ENCODE measurements around the gene OR5K2. TPM values are rescaled to one million over a fixed set of nuclear protein-coding genes. Genes with fewer than 3 reads are reported as not detected.

Gene OR5K2
- polyA plus RNA-seq, 2 of the 4 experiments (the other 2 are of a cell fraction): not detected

DNA sequence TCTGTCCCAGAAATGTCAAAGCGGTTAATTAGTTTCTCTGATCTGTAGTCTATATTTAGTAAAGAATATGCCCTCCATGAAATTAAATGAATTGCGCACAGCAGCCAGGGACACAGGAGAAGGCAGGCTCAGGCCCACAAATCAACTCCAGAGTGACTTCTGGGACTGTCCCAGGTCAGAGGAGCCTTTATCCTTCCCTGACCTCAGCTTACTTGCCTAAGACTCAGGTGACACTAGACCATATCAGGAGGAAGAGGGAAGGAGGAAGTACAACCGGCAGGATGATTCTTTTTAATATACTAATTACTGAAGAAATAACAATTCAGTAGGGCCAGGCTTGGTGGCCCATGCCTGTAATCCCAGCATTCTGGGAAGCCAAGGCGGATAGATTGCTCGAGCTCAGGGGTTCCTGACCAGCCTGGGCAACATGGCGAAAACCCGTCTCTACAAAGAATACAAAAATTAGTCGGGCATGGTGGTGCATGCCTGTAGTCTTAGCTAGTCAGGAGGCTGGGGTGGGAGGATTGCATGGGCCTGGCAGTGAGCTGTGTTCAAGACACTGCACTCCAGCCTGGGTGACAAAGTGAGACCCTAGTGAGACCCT is 32.5 kb downstream of the OR5K2 start:
- ChIA-PET POLR2A (no interaction called here), CTCF (no interaction called here)
- no peak overlapping the region for H3K27ac ChIP-seq
- 82% methylated on average over 8 of the region's 8 CpGs for WGBS (ENCODE audit: missing lambda C conversion rate)
- H3K9me3 ChIP-seq: no peaks in the 10 kb centered on the region
- H3K4me1 ChIP-seq: no peaks in the 10 kb centered on the region
- FAIRE-seq (no peak), DNase-seq (ENCODE audit: low read depth in 1 of 2, low spot score in 1 of 2) (no peak), ATAC-seq (no peak)
- H3K4me2 ChIP-seq: no peak overlapping the region
- H3K4me3 ChIP-seq: no peak overlapping the region
- TF ChIP-seq MAZ (IDR thresholded peaks at IDR 0.05; ENCODE audit: borderline replicate concordance, low read depth, low read length): no peak
- TF ChIP-seq CBX2 (IDR thresholded peaks at IDR 0.05; ENCODE audit: borderline replicate concordance, low read depth): no peak
- TF ChIP-seq NR3C1 (IDR thresholded peaks at IDR 0.05): no peak
- TF ChIP-seq, protein P1, sequence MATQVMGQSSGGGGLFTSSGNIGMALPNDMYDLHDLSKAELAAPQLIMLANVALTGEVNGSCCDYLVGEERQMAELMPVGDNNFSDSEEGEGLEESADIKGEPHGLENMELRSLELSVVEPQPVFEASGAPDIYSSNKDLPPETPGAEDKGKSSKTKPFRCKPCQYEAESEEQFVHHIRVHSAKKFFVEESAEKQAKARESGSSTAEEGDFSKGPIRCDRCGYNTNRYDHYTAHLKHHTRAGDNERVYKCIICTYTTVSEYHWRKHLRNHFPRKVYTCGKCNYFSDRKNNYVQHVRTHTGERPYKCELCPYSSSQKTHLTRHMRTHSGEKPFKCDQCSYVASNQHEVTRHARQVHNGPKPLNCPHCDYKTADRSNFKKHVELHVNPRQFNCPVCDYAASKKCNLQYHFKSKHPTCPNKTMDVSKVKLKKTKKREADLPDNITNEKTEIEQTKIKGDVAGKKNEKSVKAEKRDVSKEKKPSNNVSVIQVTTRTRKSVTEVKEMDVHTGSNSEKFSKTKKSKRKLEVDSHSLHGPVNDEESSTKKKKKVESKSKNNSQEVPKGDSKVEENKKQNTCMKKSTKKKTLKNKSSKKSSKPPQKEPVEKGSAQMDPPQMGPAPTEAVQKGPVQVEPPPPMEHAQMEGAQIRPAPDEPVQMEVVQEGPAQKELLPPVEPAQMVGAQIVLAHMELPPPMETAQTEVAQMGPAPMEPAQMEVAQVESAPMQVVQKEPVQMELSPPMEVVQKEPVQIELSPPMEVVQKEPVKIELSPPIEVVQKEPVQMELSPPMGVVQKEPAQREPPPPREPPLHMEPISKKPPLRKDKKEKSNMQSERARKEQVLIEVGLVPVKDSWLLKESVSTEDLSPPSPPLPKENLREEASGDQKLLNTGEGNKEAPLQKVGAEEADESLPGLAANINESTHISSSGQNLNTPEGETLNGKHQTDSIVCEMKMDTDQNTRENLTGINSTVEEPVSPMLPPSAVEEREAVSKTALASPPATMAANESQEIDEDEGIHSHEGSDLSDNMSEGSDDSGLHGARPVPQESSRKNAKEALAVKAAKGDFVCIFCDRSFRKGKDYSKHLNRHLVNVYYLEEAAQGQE (IDR thresholded peaks at IDR 0.05): no peak
- TF ChIP-seq RAD21 (conservative IDR thresholded peaks at IDR 0.05 in 1 of 2, IDR thresholded peaks at IDR 0.05 in 1 of 2): no peak
- no peak for TF ChIP-seq RCOR1 (IDR thresholded peaks at IDR 0.05; ENCODE audit: low read depth, low read length)
- TF ChIP-seq, protein P2, sequence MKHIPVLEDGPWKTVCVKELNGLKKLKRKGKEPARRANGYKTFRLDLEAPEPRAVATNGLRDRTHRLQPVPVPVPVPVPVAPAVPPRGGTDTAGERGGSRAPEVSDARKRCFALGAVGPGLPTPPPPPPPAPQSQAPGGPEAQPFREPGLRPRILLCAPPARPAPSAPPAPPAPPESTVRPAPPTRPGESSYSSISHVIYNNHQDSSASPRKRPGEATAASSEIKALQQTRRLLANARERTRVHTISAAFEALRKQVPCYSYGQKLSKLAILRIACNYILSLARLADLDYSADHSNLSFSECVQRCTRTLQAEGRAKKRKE (CRISPR knock-in tag; IDR thresholded peaks at IDR 0.05; ENCODE audit: low read depth): no peak
- TF ChIP-seq HEYL (CRISPR knock-in tag; IDR thresholded peaks at IDR 0.05): no peak
- no peak for TF ChIP-seq KDM1A (IDR thresholded peaks at IDR 0.05; ENCODE audit: low read depth)
- no peak for TF ChIP-seq EHMT2 (IDR thresholded peaks at IDR 0.05; ENCODE audit: low read depth)

DNA sequence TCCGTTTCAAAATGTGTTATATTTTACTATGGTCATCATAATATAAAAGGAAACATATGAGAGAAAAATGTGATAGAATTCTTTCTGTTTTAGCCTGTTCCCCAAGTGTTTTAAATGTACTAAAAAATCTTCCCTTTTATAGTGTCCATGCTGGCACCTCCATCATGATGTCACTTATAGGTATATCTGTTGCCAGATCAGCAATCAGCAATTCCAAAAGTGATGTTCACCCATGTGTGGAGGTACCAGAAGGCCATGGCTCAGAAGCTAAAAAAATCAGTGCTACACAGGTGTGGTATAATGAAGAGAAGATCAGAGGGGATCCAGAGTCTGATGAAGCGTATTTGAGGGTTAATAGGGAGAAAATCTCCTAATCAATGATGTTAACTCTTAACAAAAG is 33.2 kb downstream of the OR5K2 start:
- FAIRE-seq: no peak
- 33% methylated on average over 2 of the region's 2 CpGs for WGBS (ENCODE audit: missing lambda C conversion rate)
- Histone ChIP-seq H3K27ac (no peak overlapping the region), H3K4me1 (no peaks in the 10 kb centered on the region), H3K4me2 (no peak overlapping the region), H3K4me3 (no peak overlapping the region), H3K9me3 (no peaks in the 10 kb centered on the region)
- ATAC-seq: no peak
- TF ChIP-seq POLR2AphosphoS2 (conservative IDR thresholded peaks at IDR 0.05; ENCODE audit: low read length): no peak
- no peak for TF ChIP-seq ESRRA (IDR thresholded peaks at IDR 0.05; ENCODE audit: borderline replicate concordance, low read length)
- no peak for TF ChIP-seq CEBPB (IDR thresholded peaks at IDR 0.05)
- TF ChIP-seq CHD4 (IDR thresholded peaks at IDR 0.05; ENCODE audit: borderline replicate concordance): no peak
- no peak for TF ChIP-seq FOSB (CRISPR knock-in tag; IDR thresholded peaks at IDR 0.05)
- no peak for TF ChIP-seq FOXS1 (CRISPR knock-in tag; IDR thresholded peaks at IDR 0.05)
- TF ChIP-seq EP300 (IDR thresholded peaks at IDR 0.05): no peak
- TF ChIP-seq, protein P3, sequence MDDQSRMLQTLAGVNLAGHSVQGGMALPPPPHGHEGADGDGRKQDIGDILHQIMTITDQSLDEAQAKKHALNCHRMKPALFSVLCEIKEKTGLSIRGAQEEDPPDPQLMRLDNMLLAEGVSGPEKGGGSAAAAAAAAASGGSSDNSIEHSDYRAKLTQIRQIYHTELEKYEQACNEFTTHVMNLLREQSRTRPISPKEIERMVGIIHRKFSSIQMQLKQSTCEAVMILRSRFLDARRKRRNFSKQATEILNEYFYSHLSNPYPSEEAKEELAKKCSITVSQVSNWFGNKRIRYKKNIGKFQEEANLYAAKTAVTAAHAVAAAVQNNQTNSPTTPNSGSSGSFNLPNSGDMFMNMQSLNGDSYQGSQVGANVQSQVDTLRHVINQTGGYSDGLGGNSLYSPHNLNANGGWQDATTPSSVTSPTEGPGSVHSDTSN (IDR thresholded peaks at IDR 0.05): no peak
- ChIA-PET CTCF (no interaction called here), POLR2A (no interaction called here)
- no peak for DNase-seq (ENCODE audit: low read depth in 1 of 2, low spot score in 1 of 2)
